Fibroblast of lung (primary cell): ENCODE data around the gene CCDC85C.

Experiments used
- CTCF ChIP-seq, 2 donors: IDR thresholded peaks in 1 of 2; conservative IDR thresholded peaks in 1 of 2; 1 replicate in 1 of 2; 2 replicates in 1 of 2; pipeline ENCODE4 v1.5.1; 2011 to 2012; ENCODE audit warnings: low read length in 2 of 2, control low read depth in 1 of 2, inconsistent platforms in 1 of 2, low read depth in 1 of 2, mild to moderate bottlenecking in 1 of 2
- EZH2 ChIP-seq: IDR thresholded peaks from 2 replicates; pipeline ENCODE4 v1.5.1; 2012; ENCODE audit warnings: low read length, control low read depth, mild to moderate bottlenecking; ENCODE audit errors: missing control alignments

DNA sequence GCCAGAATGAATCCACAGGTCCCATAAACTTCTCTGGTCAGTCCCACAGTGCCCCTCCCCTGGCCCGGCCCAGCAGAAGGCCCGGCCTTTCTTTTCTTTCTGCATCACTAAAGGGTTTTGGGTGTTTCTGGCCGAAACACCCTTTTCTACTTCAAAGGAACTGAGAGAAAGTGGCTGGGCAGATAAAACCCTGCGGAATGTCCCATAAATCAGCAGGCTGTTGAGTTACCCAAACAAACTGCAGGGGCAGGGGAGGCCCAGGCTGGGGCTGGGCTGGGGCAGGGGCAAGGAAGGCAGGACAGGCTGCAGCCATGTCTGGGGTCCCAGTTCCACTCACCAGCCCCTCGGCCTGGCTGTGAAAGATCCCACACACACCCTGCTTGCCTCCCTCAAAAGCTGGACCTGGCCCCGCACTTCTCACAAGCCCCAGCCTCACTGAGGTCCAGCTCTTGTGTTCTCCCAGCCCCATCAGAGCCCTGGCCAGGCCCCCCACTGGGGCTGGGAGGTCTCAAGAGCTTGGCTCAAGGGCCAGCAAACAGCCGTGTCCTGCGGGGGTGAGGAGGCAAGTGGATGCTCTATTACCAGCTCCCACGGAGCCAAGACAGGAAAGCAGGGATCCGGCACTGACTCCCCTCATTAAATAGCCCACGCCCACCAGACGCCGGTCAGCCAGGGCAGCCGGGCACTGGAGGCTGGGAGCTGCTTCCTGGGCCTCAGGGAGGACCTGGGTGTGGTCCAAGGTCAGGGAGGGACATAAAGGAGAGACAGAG lies 80.9 kb downstream of the CCDC85C start:
- TF ChIP-seq CTCF (conservative IDR thresholded peaks at IDR 0.05 in 1 of 2, IDR thresholded peaks at IDR 0.05 in 1 of 2; ENCODE audit: low read depth in 1 of 2, low read length in 2 of 2) (no peak), EZH2 (no peak)
